Activated T-cell treated with anti-CD3 and anti-CD28 coated beads for 4 hours (primary cell): ENCODE measurements around the gene MAST1.
"Not testable (repeated sequence)": the region's sequence is repeated elsewhere in the genome, so short reads cannot be mapped to it uniquely, and the experiment has no call there.

Source experiments
- DNase-seq: peaks from one replicate; pipeline ENCODE4 v3.0.0-alpha.2; 2020

The MAST1 gene

DNA sequence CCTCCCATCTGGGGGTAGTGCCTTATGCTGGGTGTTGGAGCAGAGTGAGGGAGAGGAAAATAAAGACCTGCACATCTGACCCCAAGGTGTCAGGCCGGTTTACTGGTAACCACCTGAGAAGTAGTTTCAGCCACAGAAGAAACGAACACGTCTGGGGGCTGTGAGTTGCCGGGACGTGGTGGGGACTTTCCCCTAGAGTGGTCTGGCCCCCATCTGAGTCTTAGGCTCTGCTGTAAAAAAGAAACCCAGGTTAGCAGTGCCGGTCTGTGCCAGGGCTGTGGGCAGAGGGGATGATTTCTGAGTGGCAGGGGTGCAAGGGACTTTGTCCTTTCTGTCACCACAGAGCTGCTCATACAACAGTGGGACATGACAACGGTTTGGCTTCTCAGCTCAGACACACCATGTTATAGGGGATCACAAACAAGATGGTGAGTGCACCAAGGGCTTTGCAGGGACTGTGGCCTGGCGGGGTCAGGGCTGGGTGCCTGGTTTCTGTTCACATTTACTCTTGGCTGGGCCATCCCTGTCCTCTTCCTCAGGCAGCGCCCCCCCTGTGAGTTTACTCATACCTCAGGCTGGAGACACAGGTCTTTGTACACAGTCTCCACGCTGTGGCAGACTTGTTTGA lies 61.7 kb downstream of the MAST1 start:
- DNase-seq, result no peak

DNA sequence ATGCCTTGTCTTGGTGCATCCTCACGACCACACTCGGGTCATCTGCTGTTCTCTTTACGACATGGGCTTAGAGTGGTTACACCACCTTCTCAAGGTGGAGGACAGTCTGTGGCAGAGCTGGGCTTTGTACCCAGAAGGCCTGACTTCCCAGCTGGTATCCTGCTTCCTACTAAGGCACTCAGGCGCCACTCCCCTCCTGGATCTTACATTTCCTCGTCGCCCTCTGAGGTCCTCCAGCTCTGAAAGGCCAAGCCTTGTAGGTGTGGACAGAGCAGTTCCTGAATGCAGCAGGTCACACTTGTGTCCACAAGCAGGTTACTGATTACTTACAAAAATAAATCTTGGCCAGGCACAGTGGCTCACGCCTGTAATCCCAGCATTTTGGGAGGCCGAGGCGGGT lies 68.9 kb downstream of the MAST1 start:
- no peak for DNase-seq

DNA sequence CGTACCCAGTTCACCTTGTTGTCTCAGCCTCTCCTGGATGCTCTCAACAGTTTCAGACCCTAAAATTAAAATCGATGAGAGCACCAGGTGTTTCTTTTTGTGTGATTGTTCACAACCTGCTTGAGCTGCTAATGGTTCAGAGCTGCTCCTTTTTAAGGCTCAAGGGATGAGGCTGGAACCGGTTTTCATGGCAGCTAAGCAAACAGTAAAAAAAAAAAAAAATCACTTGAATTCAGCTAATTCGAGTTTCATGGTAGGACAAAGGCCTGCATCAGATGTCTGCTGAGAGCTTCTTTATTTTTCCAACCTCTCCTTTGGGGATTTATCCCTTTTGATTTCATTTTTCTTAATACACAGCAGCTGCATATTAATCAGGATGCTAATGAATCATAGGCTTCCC lies 74.3 kb downstream of the MAST1 start:
- no peak for DNase-seq

DNA sequence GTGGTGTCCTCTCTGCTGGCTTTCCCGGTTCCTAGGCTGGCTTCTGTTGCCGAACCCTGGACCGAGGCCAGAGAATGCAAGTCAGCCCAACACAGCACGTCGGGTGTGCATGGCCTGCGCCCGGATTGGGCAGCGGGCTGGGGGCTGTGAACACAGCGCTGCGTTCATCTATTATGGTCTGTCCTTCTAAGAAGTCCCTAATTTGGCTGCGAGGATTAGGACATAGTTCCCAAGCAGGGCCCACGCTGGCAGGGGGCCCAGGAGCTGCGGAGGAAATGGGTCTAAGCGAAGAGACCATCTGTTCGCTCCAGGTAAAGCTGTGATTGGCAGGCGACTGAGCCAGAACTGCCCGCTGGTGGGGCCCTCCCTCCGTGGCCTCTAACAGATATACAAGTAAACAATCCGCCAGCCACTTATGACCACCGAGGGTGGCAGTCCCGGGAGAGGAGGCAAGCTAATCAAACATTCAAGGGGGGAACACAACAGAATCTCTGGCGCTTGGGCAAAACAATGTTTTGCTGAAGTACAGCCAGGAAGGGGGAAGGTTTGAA lies 74.8 kb downstream of the MAST1 start:
- no peak for DNase-seq

DNA sequence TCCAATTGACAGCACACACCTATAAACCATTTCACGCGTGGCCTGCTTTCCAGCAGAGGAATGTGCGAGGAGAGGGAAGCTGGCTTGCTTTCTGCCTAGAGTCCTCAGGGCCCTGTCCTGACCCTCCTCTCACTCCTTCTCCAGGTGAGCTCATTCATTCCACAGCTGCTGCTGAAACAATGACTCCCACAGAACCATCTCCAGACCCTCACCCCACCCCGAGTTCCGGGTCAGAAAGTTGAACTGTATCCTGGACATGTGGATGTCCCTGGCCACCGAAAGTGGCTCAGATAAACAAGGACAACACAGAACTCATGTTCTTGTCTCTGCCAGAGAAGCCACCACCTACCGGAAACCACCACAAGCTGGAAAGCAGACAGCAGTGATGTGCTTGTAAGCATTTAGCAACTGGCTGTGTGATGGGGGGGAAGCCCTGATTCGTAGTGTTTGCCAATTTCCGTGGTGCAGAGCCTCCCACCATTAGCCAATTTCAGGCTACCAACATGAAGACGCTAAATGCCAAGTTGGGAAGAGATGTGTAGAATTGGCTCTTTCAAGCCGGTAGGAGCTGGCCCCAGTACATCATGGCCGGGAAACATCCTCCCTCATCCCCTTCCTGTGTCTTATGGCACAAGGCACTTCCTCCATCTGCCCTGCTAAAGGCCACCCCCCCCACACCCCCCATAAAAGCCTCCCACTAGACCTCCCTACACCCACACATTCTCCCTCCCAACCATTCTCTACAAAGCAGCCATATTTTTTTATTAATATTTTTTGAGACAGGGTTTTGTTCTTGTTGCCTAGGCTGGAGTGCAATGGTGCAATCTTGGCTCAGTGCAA lies 75.8 kb downstream of the MAST1 start:
- peak; percentile 27 for DNase-seq

DNA sequence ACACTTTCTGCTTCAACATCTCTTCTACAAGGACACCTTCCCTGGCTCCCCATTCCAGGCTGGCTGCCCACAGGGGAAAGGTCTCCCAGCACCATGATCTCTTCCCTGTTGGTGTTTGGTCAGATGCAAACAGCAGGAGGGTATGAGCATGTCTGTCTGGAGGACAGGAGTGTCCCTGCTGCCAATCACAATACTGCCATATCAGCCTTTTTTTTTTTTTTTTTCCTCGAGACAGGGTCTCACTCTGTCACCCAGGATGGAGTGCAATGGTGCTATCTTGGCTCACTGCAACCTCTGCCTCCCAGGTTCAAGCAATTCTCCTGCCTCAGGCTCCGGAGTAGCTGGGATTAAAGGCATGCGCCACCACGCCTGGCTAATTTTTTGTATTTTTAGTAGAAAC lies 77.5 kb downstream of the MAST1 start:
- DNase-seq, result not testable (repeated sequence)

- no peak for DNase-seq
These were observed 79.9 kb downstream of the MAST1 start for GRCh38 chr19:12918253-12918652.

GRCh38 chr19:12921047-12921446 lies 82.7 kb downstream of the MAST1 start:
- no peak for DNase-seq

DNA sequence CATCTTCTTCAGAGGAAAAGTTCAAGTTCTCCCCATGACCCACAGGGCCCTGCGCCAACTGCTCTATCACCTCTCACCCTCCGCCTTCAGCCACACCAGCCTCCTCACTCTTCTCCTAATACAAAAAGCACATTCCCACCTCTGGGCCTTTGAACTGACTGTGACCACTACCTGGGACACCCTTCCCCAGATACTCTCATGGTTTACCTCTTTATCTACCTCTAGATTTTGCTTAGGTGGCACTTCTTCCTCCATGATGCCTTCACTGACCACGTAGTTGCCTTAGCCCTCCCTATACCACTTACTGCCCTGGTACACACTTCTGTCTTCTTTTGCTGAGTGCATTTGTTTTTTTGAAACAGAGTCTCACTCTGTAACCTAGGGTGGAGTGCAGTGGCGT lies 84.6 kb downstream of the MAST1 start:
- DNase-seq, result no peak
